ENCODE results near the gene EIF2AK3.

Gene EIF2AK3

DNA sequence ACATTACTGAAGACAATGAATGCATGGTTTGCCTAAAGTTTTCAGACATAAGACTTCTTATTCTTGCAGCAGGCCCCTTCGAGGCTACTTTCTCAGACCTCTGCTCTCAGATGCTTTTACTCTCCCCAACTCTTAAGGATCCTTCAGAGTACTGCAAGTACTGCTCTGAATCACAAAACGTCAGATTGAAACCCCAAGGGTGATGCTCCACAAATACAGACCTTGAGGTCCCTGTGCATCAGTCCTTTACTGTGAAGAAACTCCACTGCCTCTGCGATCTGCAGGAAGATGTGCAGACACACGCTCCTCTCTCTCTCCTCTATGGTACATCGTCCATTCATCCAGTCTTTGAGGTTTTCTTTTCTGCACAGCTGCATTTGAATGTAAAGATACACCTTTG lies 52.8 kb downstream of the EIF2AK3 start:
- no peak for TF ChIP-seq TCF4 (CRISPR knock-in tag; IDR thresholded peaks at IDR 0.05; ENCODE audit: borderline replicate concordance)
- no peak for TF ChIP-seq ISL1 (CRISPR knock-in tag; IDR thresholded peaks at IDR 0.05)
- TF ChIP-seq, protein P1, sequence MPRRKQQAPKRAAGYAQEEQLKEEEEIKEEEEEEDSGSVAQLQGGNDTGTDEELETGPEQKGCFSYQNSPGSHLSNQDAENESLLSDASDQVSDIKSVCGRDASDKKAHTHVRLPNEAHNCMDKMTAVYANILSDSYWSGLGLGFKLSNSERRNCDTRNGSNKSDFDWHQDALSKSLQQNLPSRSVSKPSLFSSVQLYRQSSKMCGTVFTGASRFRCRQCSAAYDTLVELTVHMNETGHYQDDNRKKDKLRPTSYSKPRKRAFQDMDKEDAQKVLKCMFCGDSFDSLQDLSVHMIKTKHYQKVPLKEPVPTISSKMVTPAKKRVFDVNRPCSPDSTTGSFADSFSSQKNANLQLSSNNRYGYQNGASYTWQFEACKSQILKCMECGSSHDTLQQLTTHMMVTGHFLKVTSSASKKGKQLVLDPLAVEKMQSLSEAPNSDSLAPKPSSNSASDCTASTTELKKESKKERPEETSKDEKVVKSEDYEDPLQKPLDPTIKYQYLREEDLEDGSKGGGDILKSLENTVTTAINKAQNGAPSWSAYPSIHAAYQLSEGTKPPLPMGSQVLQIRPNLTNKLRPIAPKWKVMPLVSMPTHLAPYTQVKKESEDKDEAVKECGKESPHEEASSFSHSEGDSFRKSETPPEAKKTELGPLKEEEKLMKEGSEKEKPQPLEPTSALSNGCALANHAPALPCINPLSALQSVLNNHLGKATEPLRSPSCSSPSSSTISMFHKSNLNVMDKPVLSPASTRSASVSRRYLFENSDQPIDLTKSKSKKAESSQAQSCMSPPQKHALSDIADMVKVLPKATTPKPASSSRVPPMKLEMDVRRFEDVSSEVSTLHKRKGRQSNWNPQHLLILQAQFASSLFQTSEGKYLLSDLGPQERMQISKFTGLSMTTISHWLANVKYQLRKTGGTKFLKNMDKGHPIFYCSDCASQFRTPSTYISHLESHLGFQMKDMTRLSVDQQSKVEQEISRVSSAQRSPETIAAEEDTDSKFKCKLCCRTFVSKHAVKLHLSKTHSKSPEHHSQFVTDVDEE (CRISPR knock-in tag; IDR thresholded peaks at IDR 0.05): no peak
- TF ChIP-seq RARB (CRISPR knock-in tag; IDR thresholded peaks at IDR 0.05): no peak
- TF ChIP-seq PPARA (CRISPR knock-in tag; IDR thresholded peaks at IDR 0.05; ENCODE audit: borderline replicate concordance): no peak
- ATAC-seq: no peak

DNA sequence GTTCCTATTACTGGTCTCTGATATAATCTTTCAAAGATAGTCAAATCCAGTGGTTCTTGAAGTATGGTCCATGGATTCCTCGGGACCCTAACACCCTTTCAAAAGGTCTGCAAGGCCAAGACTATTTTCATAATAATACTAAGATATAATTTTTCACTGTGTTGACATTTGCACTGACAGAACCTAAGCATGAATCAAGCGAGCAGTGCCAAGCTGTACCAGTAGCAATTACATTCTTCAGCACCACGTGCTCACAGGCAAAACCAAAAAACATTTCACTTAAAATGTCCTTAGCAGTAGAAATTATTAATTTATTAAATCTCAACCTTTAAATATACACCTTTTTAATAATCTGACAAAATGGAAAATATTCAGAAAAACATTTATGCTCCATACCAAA lies 59.1 kb downstream of the EIF2AK3 start:
- ATAC-seq: no peak
- TF ChIP-seq, protein P1 (CRISPR knock-in tag; IDR thresholded peaks at IDR 0.05): no peak
- TF ChIP-seq CSDC2 (CRISPR knock-in tag; IDR thresholded peaks at IDR 0.05) (no peak), TOX (CRISPR knock-in tag; IDR thresholded peaks at IDR 0.05; ENCODE audit: borderline replicate concordance) (no peak), SNAI2 (CRISPR knock-in tag; IDR thresholded peaks at IDR 0.05) (no peak), ZC3H10 (CRISPR knock-in tag; IDR thresholded peaks at IDR 0.05) (no peak), RARB (CRISPR knock-in tag; IDR thresholded peaks at IDR 0.05) (no peak), BACH2 (CRISPR knock-in tag; IDR thresholded peaks at IDR 0.05; ENCODE audit: borderline replicate concordance) (no peak), OSR1 (CRISPR knock-in tag; IDR thresholded peaks at IDR 0.05) (no peak), PATZ1 (CRISPR knock-in tag; IDR thresholded peaks at IDR 0.05; ENCODE audit: borderline replicate concordance) (no peak)
- TF ChIP-seq, protein P2, sequence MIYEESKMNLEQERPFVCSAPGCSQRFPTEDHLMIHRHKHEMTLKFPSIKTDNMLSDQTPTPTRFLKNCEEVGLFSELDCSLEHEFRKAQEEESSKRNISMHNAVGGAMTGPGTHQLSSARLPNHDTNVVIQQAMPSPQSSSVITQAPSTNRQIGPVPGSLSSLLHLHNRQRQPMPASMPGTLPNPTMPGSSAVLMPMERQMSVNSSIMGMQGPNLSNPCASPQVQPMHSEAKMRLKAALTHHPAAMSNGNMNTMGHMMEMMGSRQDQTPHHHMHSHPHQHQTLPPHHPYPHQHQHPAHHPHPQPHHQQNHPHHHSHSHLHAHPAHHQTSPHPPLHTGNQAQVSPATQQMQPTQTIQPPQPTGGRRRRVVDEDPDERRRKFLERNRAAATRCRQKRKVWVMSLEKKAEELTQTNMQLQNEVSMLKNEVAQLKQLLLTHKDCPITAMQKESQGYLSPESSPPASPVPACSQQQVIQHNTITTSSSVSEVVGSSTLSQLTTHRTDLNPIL (CRISPR knock-in tag; IDR thresholded peaks at IDR 0.05; ENCODE audit: low read depth): no peak

GRCh38 chr2:88564402-88564801 lies 62.9 kb downstream of the EIF2AK3 start:
- no peak for TF ChIP-seq ISL1 (CRISPR knock-in tag; IDR thresholded peaks at IDR 0.05)
- TF ChIP-seq ZFP30 (CRISPR knock-in tag; IDR thresholded peaks at IDR 0.05): no peak
- no peak for TF ChIP-seq PATZ1 (CRISPR knock-in tag; IDR thresholded peaks at IDR 0.05; ENCODE audit: borderline replicate concordance)
- TF ChIP-seq ARNTL (CRISPR knock-in tag; IDR thresholded peaks at IDR 0.05; ENCODE audit: borderline replicate concordance, low read depth): no peak
- no peak for TF ChIP-seq TCF4 (CRISPR knock-in tag; IDR thresholded peaks at IDR 0.05; ENCODE audit: borderline replicate concordance)
- no peak for TF ChIP-seq GLIS3 (CRISPR knock-in tag; IDR thresholded peaks at IDR 0.05)
- TF ChIP-seq PPARA (CRISPR knock-in tag; IDR thresholded peaks at IDR 0.05; ENCODE audit: borderline replicate concordance): no peak
- TF ChIP-seq, protein P2 (CRISPR knock-in tag; IDR thresholded peaks at IDR 0.05; ENCODE audit: low read depth): no peak
- TF ChIP-seq, protein P3, sequence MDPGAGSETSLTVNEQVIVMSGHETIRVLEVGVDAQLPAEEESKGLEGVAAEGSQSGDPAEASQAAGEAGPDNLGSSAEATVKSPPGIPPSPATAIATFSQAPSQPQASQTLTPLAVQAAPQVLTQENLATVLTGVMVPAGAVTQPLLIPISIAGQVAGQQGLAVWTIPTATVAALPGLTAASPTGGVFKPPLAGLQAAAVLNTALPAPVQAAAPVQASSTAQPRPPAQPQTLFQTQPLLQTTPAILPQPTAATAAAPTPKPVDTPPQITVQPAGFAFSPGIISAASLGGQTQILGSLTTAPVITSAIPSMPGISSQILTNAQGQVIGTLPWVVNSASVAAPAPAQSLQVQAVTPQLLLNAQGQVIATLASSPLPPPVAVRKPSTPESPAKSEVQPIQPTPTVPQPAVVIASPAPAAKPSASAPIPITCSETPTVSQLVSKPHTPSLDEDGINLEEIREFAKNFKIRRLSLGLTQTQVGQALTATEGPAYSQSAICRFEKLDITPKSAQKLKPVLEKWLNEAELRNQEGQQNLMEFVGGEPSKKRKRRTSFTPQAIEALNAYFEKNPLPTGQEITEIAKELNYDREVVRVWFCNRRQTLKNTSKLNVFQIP (CRISPR knock-in tag; IDR thresholded peaks at IDR 0.05; ENCODE audit: borderline replicate concordance, low read depth): no peak
- no peak for TF ChIP-seq ZNF8 (CRISPR knock-in tag; IDR thresholded peaks at IDR 0.05)
- TF ChIP-seq ZNF565 (CRISPR knock-in tag; conservative IDR thresholded peaks at IDR 0.05; ENCODE audit: low read depth): no peak
- no peak for TF ChIP-seq ZFP3 (CRISPR knock-in tag; IDR thresholded peaks at IDR 0.05)
- TF ChIP-seq CSRNP3 (CRISPR knock-in tag; IDR thresholded peaks at IDR 0.05): no peak
- TF ChIP-seq ZC3H10 (CRISPR knock-in tag; IDR thresholded peaks at IDR 0.05): no peak
- TF ChIP-seq ESRRG (CRISPR knock-in tag; IDR thresholded peaks at IDR 0.05): no peak
- no peak for TF ChIP-seq OSR1 (CRISPR knock-in tag; IDR thresholded peaks at IDR 0.05)
- TF ChIP-seq RARB (CRISPR knock-in tag; IDR thresholded peaks at IDR 0.05): no peak
- no peak for TF ChIP-seq TOX (CRISPR knock-in tag; IDR thresholded peaks at IDR 0.05; ENCODE audit: borderline replicate concordance)
- TF ChIP-seq BACH2 (CRISPR knock-in tag; IDR thresholded peaks at IDR 0.05; ENCODE audit: borderline replicate concordance): no peak
- ATAC-seq: no peak
